HUDEP-2 (cell line): ENCODE results near the gene MBOAT2.
A peak's percentile ranks its signal among the peaks of the same experiment; 100 is the strongest.

Experiments used
- DNase-seq, 76 experiments: peaks; one replicate each; lab custom pipeline; 2025; ENCODE audit not compliant: unreplicated experiment in 76 of 76; lab: John Stamatoyannopoulos, UW

MBOAT2 gene

GRCh38 chr2:9018109-9018508, 14.6 kb upstream of the MBOAT2 start:
- DNase-seq: no peak

GRCh38 chr2:9017411-9017810, 13.9 kb upstream of the MBOAT2 start:
- peak in 1 of 76 experiments; percentile 22 for DNase-seq

GRCh38 chr2:9015998-9016397, 12.5 kb upstream of the MBOAT2 start:
- DNase-seq: no peak

GRCh38 chr2:9013403-9013802, 9.9 kb upstream of the MBOAT2 start:
- DNase-seq: no peak

- no peak for DNase-seq
These were observed 7.4 kb upstream of the MBOAT2 start for GRCh38 chr2:9010866-9011265.

GRCh38 chr2:9008951-9009664, 5.6 kb upstream of the MBOAT2 start:
- DNase-seq: no peak

GRCh38 chr2:9006368-9006767, 2.9 kb upstream of the MBOAT2 start:
- no peak for DNase-seq

GRCh38 chr2:9004338-9005204, 1.1 kb upstream of the MBOAT2 start:
- peak in 26 of 76 experiments; percentile 16 to 65 (median 43) for DNase-seq

GRCh38 chr2:9003366-9003615, 193 bp downstream of the MBOAT2 start:
- no peak for DNase-seq

- peak in 3 of 76 experiments; percentile 12 to 37 (median 36) for DNase-seq
These were observed 683 bp downstream of the MBOAT2 start for GRCh38 chr2:9002637-9003365.

GRCh38 chr2:9002313-9002636, 1.2 kb downstream of the MBOAT2 start:
- peak in 1 of 76 experiments; percentile 23 for DNase-seq

GRCh38 chr2:9001778-9002177, 1.7 kb downstream of the MBOAT2 start:
- peak in 4 of 76 experiments; percentile 15 to 43 (median 31) for DNase-seq

- DNase-seq: peak in 21 of 76 experiments; percentile 6 to 57 (median 30)
These were observed 2.3 kb downstream of the MBOAT2 start for GRCh38 chr2:9001229-9001628.

- peak in 3 of 76 experiments; percentile 15 to 21 (median 19) for DNase-seq
These were observed 3.0 kb downstream of the MBOAT2 start for GRCh38 chr2:9000442-9000841.

GRCh38 chr2:8999797-9000196, 3.7 kb downstream of the MBOAT2 start:
- no peak for DNase-seq

GRCh38 chr2:8999102-8999446, 4.4 kb downstream of the MBOAT2 start:
- no peak for DNase-seq

- DNase-seq: peak in 4 of 76 experiments; percentile 15 to 29 (median 18)
These were observed 4.9 kb downstream of the MBOAT2 start for GRCh38 chr2:8998418-8999101.

- peak in 1 of 76 experiments; percentile 24 for DNase-seq
These were observed 5.9 kb downstream of the MBOAT2 start for GRCh38 chr2:8997631-8998030.

GRCh38 chr2:8997108-8997507, 6.4 kb downstream of the MBOAT2 start:
- DNase-seq: no peak

- no peak for DNase-seq
These were observed 7.5 kb downstream of the MBOAT2 start for GRCh38 chr2:8996006-8996405.

GRCh38 chr2:8994386-8994785, 9.1 kb downstream of the MBOAT2 start:
- no peak for DNase-seq
